ENCODE results near the gene PCSK7. TPM values are rescaled to one million over a fixed set of nuclear protein-coding genes. Genes with fewer than 3 reads are reported as not detected.

PCSK7 gene
- total RNA-seq, 1 experiment from 2014 or later, result 30.0 TPM

GRCh38 chr11:117238221-117238620 lies 6.3 kb upstream of the PCSK7 start:
- POLR2A ChIA-PET, result no interaction called here
- RAD21 ChIA-PET (ENCODE audit: low non-redundant PET in 1 of 2, low total read pairs in 2 of 2, uncharacterized antibody in 2 of 2, unreplicated experiment in 2 of 2), result no interaction called here
- Histone ChIP-seq H3K36me3 (ENCODE audit: control insufficient read depth in 1 of 2, insufficient read depth in 2 of 2, low read length in 2 of 2) (peaks cover 4 to 12% of the 10 kb centered on the region in 2 experiments; a peak in 2 of 4 replicates), H3K9ac (ENCODE audit: low read length) (no peak overlapping the region), H4K20me1 (ENCODE audit: insufficient read depth) (no peaks in the 10 kb centered on the region), H3K79me2 (ENCODE audit: insufficient read depth, low read length) (peaks cover 9% of the 10 kb centered on the region; the same call in 1 of the 2 replicates), H3K4me1 (ENCODE audit: control insufficient read depth in 1 of 2, insufficient read depth in 2 of 2, low read length in 2 of 2) (peaks cover 6 to 15% of the 10 kb centered on the region in 2 experiments; a peak in 3 of 4 replicates), H3K9me2 (ENCODE audit: insufficient read depth) (no peaks in the 10 kb centered on the region), H3K4me3 (replicated peaks in 1 of 2; ENCODE audit: low read depth in 1 of 2, low read length in 2 of 2) (no peak overlapping the region), H3K27me3 (ENCODE audit: insufficient read depth, low read length) (no peaks in the 10 kb centered on the region), H3K9me3 (ENCODE audit: control insufficient read depth in 1 of 2, insufficient read depth in 1 of 2, low read depth in 1 of 2, low read length in 2 of 2) (no peaks in the 10 kb centered on the region), H3K4me2 (ENCODE audit: low read length) (no peak overlapping the region), H2AFZ (ENCODE audit: low read depth, low read length, poor library complexity, severe bottlenecking) (no peak overlapping the region), H3K27ac (ENCODE audit: low read depth, low read length) (no peak overlapping the region)
- ATAC-seq (no peak), DNase-seq (ENCODE audit: low read depth, low spot score) (no peak)
- BruUV-seq (replicated peaks), result no TSS peak
- CTCF ChIA-PET, result no interaction called here
- intact Hi-C loops (cut with micrococcal nuclease), result no loop called here
- TF ChIP-seq ZBTB33 (IDR thresholded peaks at IDR 0.05; ENCODE audit: extremely low read depth, insufficient replicate concordance, low read length), result no peak
- TF ChIP-seq CBX3 (IDR thresholded peaks at IDR 0.05; ENCODE audit: low read depth), result no peak
- no peak for TF ChIP-seq CTCF (IDR thresholded peaks at IDR 0.05 in 2 of 3, conservative IDR thresholded peaks at IDR 0.05 in 1 of 3; ENCODE audit: borderline replicate concordance in 1 of 3, insufficient read depth in 1 of 3, low read depth in 2 of 3, low read length in 2 of 3)
- no peak for TF ChIP-seq SP1 (IDR thresholded peaks at IDR 0.05; ENCODE audit: low read depth)
- no peak for TF ChIP-seq EZH2phosphoT487 (IDR thresholded peaks at IDR 0.05; ENCODE audit: borderline replicate concordance)
